HG02642 (cell line): ENCODE data around the gene IRX5.

Experiments
- ATAC-seq: cut with Tn5 transposase; IDR thresholded peaks from one replicate; pipeline ENCODE4 v1.9.1; 2021; ENCODE audit warnings: mild to moderate bottlenecking; ENCODE audit not compliant: unreplicated experiment, poor library complexity

The IRX5 gene

GRCh38 chr16:54930005-54930868 is at the start of gene IRX5:
TSS of gene IRX5 (plus strand) at chr16:54930865. CDS start at chr16:54931199, 334 bp downstream.
- no peak for ATAC-seq

- ATAC-seq = no peak
These were observed 48.1 kb upstream of the IRX5 start for GRCh38 chr16:54882556-54882955.

GRCh38 chr16:54883358-54883757 is 47.3 kb upstream of the IRX5 start:
- ATAC-seq = no peak

- ATAC-seq = no peak
These were observed 44.6 kb upstream of the IRX5 start for GRCh38 chr16:54886078-54886477.

- ATAC-seq = no peak
These were observed 40.3 kb upstream of the IRX5 start for GRCh38 chr16:54890381-54890780.

- no peak for ATAC-seq
These were observed 39.3 kb upstream of the IRX5 start for GRCh38 chr16:54891346-54891745.

GRCh38 chr16:54892981-54893380 is 37.7 kb upstream of the IRX5 start:
- no peak for ATAC-seq

GRCh38 chr16:54897930-54898329 is 32.7 kb upstream of the IRX5 start:
- no peak for ATAC-seq

GRCh38 chr16:54901606-54902005 is 29.1 kb upstream of the IRX5 start:
- ATAC-seq = no peak

- ATAC-seq = no peak
These were observed 27.6 kb upstream of the IRX5 start for GRCh38 chr16:54903047-54903446.

- no peak for ATAC-seq
These were observed 19.6 kb upstream of the IRX5 start for GRCh38 chr16:54911079-54911478.

- no peak for ATAC-seq
These were observed 17.9 kb upstream of the IRX5 start for GRCh38 chr16:54912720-54913119.

- ATAC-seq = no peak
These were observed 9.3 kb upstream of the IRX5 start for GRCh38 chr16:54921206-54921824.

GRCh38 chr16:54923055-54923473 is 7.6 kb upstream of the IRX5 start:
- ATAC-seq = no peak

- no peak for ATAC-seq
These were observed 6.7 kb upstream of the IRX5 start for GRCh38 chr16:54923988-54924387.

GRCh38 chr16:54926166-54926838 is 4.4 kb upstream of the IRX5 start:
- ATAC-seq = no peak

GRCh38 chr16:54927125-54928015 is 3.3 kb upstream of the IRX5 start:
- no peak for ATAC-seq

GRCh38 chr16:54928016-54928356 is 2.7 kb upstream of the IRX5 start:
- no peak for ATAC-seq

- ATAC-seq = peak; percentile 54
These were observed 2.1 kb upstream of the IRX5 start for GRCh38 chr16:54928411-54929089.
